NCI-H226 (cell line): ENCODE data around the gene CENPE.

ENCODE experiments used
- DNase-seq: peaks from one replicate; pipeline ENCODE4 v3.0.0-alpha.2; 2015

CENPE gene

DNA sequence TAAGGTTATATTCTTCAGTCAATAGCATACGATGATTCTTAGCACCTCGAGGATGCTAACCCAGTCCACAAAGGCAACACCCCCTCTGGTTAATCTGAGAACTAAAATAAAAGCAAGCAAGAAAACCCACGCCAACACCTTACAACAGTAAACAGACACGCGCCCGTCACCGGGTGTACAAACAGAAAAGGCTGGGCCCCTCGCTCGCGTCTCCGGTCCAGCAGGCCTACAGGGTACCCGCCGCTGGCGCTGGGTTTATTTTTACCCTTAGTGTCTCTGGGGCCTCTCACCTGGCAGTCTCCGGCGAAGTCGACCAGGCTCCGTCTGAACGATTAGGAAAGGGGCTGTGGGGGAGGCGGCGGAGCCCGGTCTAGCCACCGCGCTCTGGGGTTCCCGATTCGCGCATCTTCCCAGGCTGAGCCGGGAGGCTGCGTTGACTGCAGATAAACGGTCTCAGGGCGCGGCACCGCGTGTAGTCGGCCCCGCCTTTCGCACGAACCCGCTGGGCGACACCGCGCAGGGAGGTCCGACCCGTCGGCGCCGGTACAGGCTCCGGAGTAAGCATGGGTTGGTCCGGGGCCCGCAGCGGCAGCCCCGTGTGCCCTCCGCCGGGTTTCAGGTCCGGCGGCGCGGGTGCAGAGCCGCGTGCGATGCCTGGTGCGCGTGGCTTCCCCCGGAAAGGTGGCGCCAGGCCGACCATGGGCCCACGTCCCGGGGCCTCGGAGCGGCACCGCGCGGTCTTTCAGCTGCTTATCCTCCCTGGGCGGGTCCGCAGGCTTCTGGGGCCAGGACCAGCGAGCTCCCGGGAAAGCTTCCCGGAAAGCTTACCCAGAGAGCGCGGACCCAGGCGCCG lies 122.0 kb downstream of the CENPE start:
- no peak for DNase-seq

DNA sequence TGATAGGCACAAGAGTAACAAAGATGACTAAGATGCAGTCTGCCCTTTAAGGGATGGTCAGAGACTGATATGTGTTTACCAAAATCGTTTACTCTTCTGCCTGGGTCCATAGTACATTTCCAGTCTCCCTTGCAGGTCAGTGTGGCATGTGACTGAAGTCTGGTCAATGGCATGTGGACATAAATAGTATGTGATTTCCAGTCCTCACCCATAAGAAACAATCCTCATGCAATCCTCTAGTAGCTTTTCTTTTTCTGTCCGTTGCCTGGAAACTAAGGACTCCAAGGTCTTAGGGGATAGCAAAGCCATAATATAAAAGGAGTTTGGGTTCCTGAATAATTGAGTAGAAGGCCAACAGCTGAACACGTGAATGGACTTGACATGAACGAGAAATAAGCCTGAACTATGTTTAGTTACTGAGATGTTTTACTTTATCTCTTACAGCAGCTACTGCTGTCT lies 122.7 kb downstream of the CENPE start:
- no peak for DNase-seq

DNA sequence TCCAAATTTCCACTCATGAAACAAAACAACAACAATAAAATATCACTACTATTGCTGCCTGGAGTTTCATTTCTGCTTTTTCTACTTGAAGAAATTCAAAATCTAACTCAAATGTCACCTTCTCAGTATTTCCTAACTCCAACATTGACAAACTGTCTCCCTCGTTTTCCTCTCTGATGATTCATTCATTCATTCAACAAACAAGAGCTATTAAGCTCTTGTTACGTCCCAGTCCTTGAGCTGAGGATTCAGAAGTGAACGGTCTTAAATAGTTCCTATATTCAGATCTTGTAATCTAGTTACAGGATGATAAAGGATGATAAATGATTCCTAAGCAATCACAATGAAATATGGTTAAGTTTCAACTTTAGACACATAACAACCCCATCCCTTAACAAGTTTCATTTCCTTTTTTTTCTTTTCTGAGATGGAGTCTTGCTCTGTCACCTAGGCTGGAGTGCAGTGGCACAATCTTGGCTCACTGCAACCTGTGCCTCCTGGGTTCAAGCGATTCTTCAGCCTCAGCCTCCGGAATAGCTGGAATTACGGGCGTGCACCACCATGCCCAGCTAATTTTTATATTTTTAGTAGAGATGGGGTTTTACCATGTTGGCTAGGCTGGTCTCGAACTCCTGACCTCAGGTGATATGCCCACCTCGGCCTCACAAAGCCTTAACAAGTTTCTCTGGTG lies 123.3 kb downstream of the CENPE start:
- DNase-seq = no peak

DNA sequence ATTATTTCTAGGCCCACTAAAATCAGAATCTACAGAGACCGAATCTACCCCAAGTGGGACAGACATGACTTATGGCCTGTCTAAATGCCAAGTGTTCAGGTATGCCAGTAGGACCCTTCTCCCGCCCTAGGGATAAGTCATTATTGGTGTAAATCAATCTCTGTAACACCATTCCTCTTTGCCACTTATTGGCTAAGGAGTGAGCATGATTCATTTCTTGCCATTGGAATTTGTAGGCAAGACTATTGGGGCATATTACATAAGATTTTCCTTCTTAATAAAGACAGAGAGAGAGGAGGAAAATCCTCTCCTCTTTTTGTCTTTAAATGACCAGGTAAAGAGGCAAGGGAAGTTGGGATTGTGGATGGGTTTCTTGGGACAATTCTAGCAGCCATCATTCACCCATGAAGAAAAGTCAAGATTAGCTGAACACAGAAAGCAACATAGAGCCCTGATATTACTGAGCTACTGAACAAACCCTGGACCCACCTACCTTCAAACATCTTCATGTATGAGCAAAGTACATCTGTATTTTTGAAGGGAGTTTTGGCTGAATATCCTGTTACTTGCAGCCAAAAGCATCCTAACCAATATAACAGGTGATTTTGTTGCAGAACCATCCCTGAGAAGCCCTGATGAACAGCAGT lies 124.2 kb downstream of the CENPE start:
- DNase-seq = no peak

DNA sequence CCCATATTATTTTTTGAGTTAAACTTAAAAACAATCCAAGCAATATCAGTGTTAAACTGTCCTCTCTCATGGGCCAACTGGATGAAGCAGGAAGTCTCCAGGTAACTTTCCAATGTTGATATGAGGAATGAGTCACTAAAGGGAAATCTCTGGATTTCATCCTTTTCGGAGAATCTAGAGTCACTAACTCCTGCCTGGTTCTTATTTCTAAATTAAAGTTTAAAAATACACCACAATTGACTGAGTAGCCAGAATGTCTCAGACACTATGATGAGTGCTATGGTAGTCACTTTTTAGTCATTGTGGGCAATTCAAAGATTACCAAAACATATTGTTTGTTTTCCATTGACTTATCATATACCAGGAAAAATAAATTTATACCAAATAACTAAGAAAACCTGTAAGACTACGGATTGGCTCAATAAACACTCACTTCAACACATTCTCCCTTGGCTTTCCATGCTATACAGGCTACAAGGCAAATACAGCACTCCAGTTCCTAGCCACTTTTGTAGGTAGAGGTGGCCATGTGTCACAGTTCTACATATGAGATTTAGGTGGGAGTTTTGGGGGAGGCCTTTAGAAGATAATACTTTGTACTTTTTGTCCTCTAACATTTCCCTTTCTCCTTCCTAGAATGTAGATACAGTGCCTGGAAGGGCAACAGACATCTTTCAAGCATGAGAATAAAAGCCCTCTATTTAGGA lies 130.1 kb downstream of the CENPE start:
- peak; percentile 8 for DNase-seq

DNA sequence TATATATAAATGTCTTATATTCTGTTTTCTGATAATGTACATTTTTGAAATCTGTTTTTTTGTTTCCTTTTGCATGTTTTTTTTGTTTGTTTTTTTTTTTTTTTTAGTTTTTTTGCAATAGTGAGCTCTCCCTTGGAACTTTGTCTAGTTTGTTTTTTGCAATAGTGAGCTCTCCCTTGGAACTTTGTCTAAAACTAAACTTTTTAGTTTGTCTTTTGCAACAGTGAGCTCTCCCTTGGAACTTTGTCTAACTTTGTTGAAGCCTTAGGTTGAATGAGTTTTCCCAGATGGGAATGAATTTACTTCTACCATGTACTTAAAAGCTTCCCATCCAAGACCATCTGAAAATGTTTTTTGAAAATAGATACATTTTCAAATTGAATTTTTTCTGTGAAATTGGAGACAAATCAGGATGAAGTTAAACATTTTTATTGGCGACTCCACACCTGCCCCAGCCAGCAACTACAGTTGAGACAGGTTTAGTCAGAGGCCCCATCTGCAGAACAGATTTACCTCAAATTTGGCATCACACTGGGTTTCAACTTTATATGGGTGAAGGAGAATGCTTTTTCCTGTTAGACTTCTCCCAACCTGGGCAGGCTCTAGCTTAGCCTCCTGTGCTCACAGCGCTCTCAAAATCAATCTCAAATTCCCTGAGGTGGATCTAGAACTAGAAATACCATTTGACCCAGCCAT lies 137.5 kb downstream of the CENPE start:
- DNase-seq = no peak
